A549 (cell line): ENCODE data around the gene GRM7. TPM values are rescaled to one million over a fixed set of nuclear protein-coding genes. Genes with fewer than 3 reads are reported as not detected.

Experiments used
- ATAC-seq, 2 experiments: fragments of 200-7000 bp in 1 of 2; fragments of >200 bp in 1 of 2; cut with Nextera tagmentation in 1 of 2; cut with Tn5 transposase in 1 of 2; 3 replicates each; pipeline versions ENCODE4 v1.8.0 to v1.9.1; 2018 to 2020; ENCODE audit warnings: mild to moderate bottlenecking in 1 of 2, moderate library complexity in 1 of 2
- CTCF ChIA-PET: fragments of 300-600 bp; sonication (Branson Sonifier 250); formaldehyde crosslinking; extraction: SDS; loops from one replicate; lab custom pipeline; 2021; ENCODE audit warnings: antibody characterized with exemption, inconsistent platforms; lab: Yijun Ruan, JAX
- POLR2A ChIA-PET: fragments of 350-600 bp; formaldehyde crosslinking; extraction: SDS; loops from one replicate; lab custom pipeline; 2021; ENCODE audit warnings: antibody characterized with exemption, inconsistent platforms; lab: Yijun Ruan, JAX
- DNase-seq, 2 experiments: peaks; one replicate each; pipeline versions ENCODE4 v3.0.0 to v3.0.0-alpha.2; 2011 to 2016; ENCODE audit warnings: low read depth in 1 of 2, low spot score in 1 of 2
- FAIRE-seq: peaks from 2 replicates; lab custom pipeline; 2011; peaks lifted over from hg19 to GRCh38; lab: Jason Lieb, UNC
- H3K27ac ChIP-seq, 2 experiments: fragments of >200 bp; sonication (Bioruptor Twin); formaldehyde crosslinking; 3 replicates each; pipeline ENCODE4 v1.5.1; 2016 to 2017
- H3K4me1 ChIP-seq: fragments of >200 bp; sonication (Bioruptor Twin); formaldehyde crosslinking; 3 replicates; pipeline ENCODE4 v1.6.1; 2016
- H3K4me2 ChIP-seq: fragments of >200 bp; sonication (Bioruptor Twin); formaldehyde crosslinking; 3 replicates; pipeline ENCODE4 v1.6.1; 2016
- H3K4me3 ChIP-seq: fragments of >200 bp; sonication (Bioruptor Twin); formaldehyde crosslinking; 3 replicates; pipeline ENCODE4 v1.5.1; 2016
- H3K9me3 ChIP-seq: fragments of >200 bp; sonication (Bioruptor Twin); formaldehyde crosslinking; 3 replicates; pipeline ENCODE4 v1.6.1; 2016
- BHLHE40 ChIP-seq: IDR thresholded peaks from 2 replicates; pipeline ENCODE4 v1.6.1; 2012; ENCODE audit warnings: low read depth, low read length, inconsistent platforms
- CBX2 ChIP-seq: fragments of 200-600 bp; sonication (generic); IDR thresholded peaks from 2 replicates; pipeline ENCODE4 v1.6.1; 2016; ENCODE audit warnings: low read depth, mild to moderate bottlenecking, borderline replicate concordance
- CBX8 ChIP-seq: fragments of 200-600 bp; sonication (generic); IDR thresholded peaks from 2 replicates; pipeline ENCODE4 v1.6.1; 2016
- EHF ChIP-seq: fragments of 250-450 bp; sonication (Bioruptor Pico); IDR thresholded peaks from 2 replicates; pipeline ENCODE4 v1.5.0; 2020; ENCODE audit warnings: mild to moderate bottlenecking
- EP300 ChIP-seq, 2 experiments: fragments of >200 bp; sonication (Bioruptor Twin); formaldehyde crosslinking; IDR thresholded peaks; 2 replicates in 1 of 2; 3 replicates in 1 of 2; pipeline ENCODE4 v1.6.1; 2016 to 2017
- ESRRA ChIP-seq: fragments of 150-350 bp; IDR thresholded peaks from 2 replicates; pipeline ENCODE4 v1.6.1; 2014; ENCODE audit warnings: mild to moderate bottlenecking, low read length, borderline replicate concordance
- FOSB ChIP-seq: fragments of 250-450 bp; sonication (Bioruptor Pico); IDR thresholded peaks from 2 replicates; pipeline ENCODE4 v1.5.0; 2020; ENCODE audit warnings: mild to moderate bottlenecking, moderate library complexity
- HOXB13 ChIP-seq: fragments of 250-450 bp; sonication (Bioruptor Pico); IDR thresholded peaks from 2 replicates; pipeline ENCODE4 v1.5.0; 2020; ENCODE audit warnings: low read depth, mild to moderate bottlenecking, moderate library complexity
- HOXB5 ChIP-seq: fragments of 250-450 bp; sonication (Bioruptor Pico); IDR thresholded peaks from 2 replicates; pipeline ENCODE4 v1.5.0; 2020; ENCODE audit warnings: mild to moderate bottlenecking, moderate library complexity
- JUNB ChIP-seq: fragments of >200 bp; sonication (Bioruptor Twin); formaldehyde crosslinking; IDR thresholded peaks from 2 replicates; pipeline ENCODE4 v1.6.1; 2016
- KDM1A ChIP-seq: fragments of 200-600 bp; sonication (generic); IDR thresholded peaks from 2 replicates; pipeline ENCODE4 v1.6.1; 2016; ENCODE audit warnings: low read depth, mild to moderate bottlenecking
- MAZ ChIP-seq: fragments of 150-350 bp; IDR thresholded peaks from 2 replicates; pipeline ENCODE4 v1.6.1; 2014; ENCODE audit warnings: antibody characterized with exemption, low read depth, low read length, borderline replicate concordance
- NPAS2 ChIP-seq: fragments of 250-450 bp; sonication (Bioruptor Pico); IDR thresholded peaks from 2 replicates; pipeline ENCODE4 v1.8.0; 2022; ENCODE audit warnings: mild to moderate bottlenecking, moderate library complexity, borderline replicate concordance
- NR3C1 ChIP-seq: fragments of >200 bp; sonication (Bioruptor Twin); formaldehyde crosslinking; IDR thresholded peaks from 3 replicates; pipeline ENCODE4 v1.6.1; 2017
- POLR2AphosphoS2 ChIP-seq: conservative IDR thresholded peaks from 2 replicates; pipeline ENCODE4 v1.6.1; 2012; ENCODE audit warnings: low read length, improper control_type of control experiment, inconsistent platforms
- RAD21 ChIP-seq, 2 experiments: fragments of >200 bp in 1 of 2; sonication (Bioruptor Twin) in 1 of 2; formaldehyde crosslinking in 1 of 2; IDR thresholded peaks in 1 of 2; conservative IDR thresholded peaks in 1 of 2; 2 replicates in 1 of 2; 3 replicates in 1 of 2; pipeline ENCODE4 v1.6.1; 2012 to 2018; ENCODE audit warnings: inconsistent platforms in 1 of 2
- RARB ChIP-seq: fragments of 250-450 bp; sonication (Bioruptor Pico); IDR thresholded peaks from 2 replicates; pipeline ENCODE4 v1.8.0; 2021; ENCODE audit warnings: mild to moderate bottlenecking, moderate library complexity
- RNF2 ChIP-seq: fragments of 200-600 bp; sonication (generic); IDR thresholded peaks from 2 replicates; pipeline ENCODE4 v1.6.1; 2016; ENCODE audit warnings: low read depth, mild to moderate bottlenecking, antibody characterized with exemption, moderate library complexity, borderline replicate concordance
- SMC3 ChIP-seq: fragments of >200 bp; sonication (Bioruptor Twin); formaldehyde crosslinking; IDR thresholded peaks from 3 replicates; pipeline ENCODE4 v1.6.1; 2018; ENCODE audit warnings: inconsistent platforms
- SREBF2 ChIP-seq: fragments of 450-650 bp; IDR thresholded peaks from 2 replicates; pipeline ENCODE4 v1.6.1; 2014; ENCODE audit warnings: mild to moderate bottlenecking, moderate library complexity
- TP53 ChIP-seq: fragments of 250-450 bp; sonication (Bioruptor Pico); IDR thresholded peaks from 2 replicates; pipeline ENCODE4 v1.5.0; 2021; ENCODE audit warnings: mild to moderate bottlenecking, moderate library complexity
- ZNF302 ChIP-seq: fragments of 250-450 bp; sonication (Bioruptor Pico); IDR thresholded peaks from 2 replicates; pipeline ENCODE4 v1.9.0; 2021; ENCODE audit warnings: inconsistent platforms, mild to moderate bottlenecking, moderate library complexity
- ZSCAN20 ChIP-seq: fragments of 250-450 bp; sonication (Bioruptor Pico); IDR thresholded peaks from 2 replicates; pipeline ENCODE4 v1.8.0; 2022; ENCODE audit warnings: mild to moderate bottlenecking, moderate library complexity
- WGBS: methylation state at CpG from one replicate; pipeline ENCODE4 v1.1.6; 2017; ENCODE audit errors: missing lambda C conversion rate; 5-methylcytosine and 5-hydroxymethylcytosine counted together
- polyA plus RNA-seq, 4 experiments: library from polyadenylated mRNA; depleted of rRNA in 3 of 4; stranded (reverse); fragments of >200 nt; fragmentation: RNase III in 1 of 4; extraction: RNeasy Plus Mini Kit Qiagen cat#74134 plus additional on column Dnase treatment in 1 of 4; gene quantifications; 2 replicates in 3 of 4; 3 replicates in 1 of 4; pipeline ENCODE4 v1.2.3, GENCODE V29; 2011 to 2017
- TF ChIP-seq, protein P1 (sequence below): fragments of >200 bp; sonication (Bioruptor Twin); formaldehyde crosslinking; IDR thresholded peaks from 3 replicates; pipeline ENCODE4 v1.5.1; 2016
- TF ChIP-seq, protein P2 (sequence below): fragments of 450-650 bp; IDR thresholded peaks from 2 replicates; pipeline ENCODE4 v1.6.1; 2014; ENCODE audit warnings: antibody characterized with exemption
- TF ChIP-seq, protein P3 (sequence below): IDR thresholded peaks from 2 replicates; pipeline ENCODE4 v1.6.1; 2012

Gene GRM7
- polyA plus RNA-seq, 2 of the 4 experiments (the other 2 are of a cell fraction), result not detected

DNA sequence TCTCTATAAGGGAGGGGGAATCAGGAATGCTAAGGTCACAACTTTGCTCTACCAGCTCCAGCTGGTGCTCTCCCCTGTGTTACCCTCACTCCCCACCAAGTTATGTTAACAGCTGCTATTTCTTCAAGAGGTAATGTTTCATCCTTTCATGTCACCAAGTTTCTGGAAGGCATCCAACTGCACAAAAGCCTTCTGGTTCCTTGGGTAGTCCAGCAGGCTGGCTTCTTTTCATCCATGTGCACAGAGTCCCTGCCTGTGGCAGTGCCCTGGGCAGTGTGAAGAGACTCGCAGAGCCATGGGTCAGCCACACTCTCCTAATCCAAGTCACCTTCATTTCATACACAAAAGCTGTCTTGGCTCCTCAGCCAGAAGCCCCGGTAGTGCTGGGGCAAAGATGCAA lies 903.2 kb downstream of the GRM7 start:
- ATAC-seq (no peak), DNase-seq (no peak), FAIRE-seq (no peak)
- POLR2A ChIA-PET, result no interaction called here
- Histone ChIP-seq H3K4me1 (no peaks in the 10 kb centered on the region), H3K27ac (no peak overlapping the region), H3K9me3 (no peaks in the 10 kb centered on the region), H3K4me2 (no peak overlapping the region), H3K4me3 (no peak overlapping the region)
- TF ChIP-seq RAD21 (conservative IDR thresholded peaks at IDR 0.05 in 1 of 2, IDR thresholded peaks at IDR 0.05 in 1 of 2) (no peak), ZSCAN20 (CRISPR knock-in tag) (no peak), SMC3 (no peak), FOSB (CRISPR knock-in tag) (no peak), MAZ (no peak), JUNB (no peak), HOXB5 (CRISPR knock-in tag) (no peak), ESRRA (no peak), KDM1A (no peak), EHF (CRISPR knock-in tag) (no peak), RNF2 (no peak), EP300 (IDR thresholded peaks at IDR 0.05) (no peak)
- TF ChIP-seq, protein P1, sequence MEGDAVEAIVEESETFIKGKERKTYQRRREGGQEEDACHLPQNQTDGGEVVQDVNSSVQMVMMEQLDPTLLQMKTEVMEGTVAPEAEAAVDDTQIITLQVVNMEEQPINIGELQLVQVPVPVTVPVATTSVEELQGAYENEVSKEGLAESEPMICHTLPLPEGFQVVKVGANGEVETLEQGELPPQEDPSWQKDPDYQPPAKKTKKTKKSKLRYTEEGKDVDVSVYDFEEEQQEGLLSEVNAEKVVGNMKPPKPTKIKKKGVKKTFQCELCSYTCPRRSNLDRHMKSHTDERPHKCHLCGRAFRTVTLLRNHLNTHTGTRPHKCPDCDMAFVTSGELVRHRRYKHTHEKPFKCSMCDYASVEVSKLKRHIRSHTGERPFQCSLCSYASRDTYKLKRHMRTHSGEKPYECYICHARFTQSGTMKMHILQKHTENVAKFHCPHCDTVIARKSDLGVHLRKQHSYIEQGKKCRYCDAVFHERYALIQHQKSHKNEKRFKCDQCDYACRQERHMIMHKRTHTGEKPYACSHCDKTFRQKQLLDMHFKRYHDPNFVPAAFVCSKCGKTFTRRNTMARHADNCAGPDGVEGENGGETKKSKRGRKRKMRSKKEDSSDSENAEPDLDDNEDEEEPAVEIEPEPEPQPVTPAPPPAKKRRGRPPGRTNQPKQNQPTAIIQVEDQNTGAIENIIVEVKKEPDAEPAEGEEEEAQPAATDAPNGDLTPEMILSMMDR, result no peak
- TF ChIP-seq, protein P2, sequence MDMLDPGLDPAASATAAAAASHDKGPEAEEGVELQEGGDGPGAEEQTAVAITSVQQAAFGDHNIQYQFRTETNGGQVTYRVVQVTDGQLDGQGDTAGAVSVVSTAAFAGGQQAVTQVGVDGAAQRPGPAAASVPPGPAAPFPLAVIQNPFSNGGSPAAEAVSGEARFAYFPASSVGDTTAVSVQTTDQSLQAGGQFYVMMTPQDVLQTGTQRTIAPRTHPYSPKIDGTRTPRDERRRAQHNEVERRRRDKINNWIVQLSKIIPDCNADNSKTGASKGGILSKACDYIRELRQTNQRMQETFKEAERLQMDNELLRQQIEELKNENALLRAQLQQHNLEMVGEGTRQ, result no peak
- TF ChIP-seq, protein P3, sequence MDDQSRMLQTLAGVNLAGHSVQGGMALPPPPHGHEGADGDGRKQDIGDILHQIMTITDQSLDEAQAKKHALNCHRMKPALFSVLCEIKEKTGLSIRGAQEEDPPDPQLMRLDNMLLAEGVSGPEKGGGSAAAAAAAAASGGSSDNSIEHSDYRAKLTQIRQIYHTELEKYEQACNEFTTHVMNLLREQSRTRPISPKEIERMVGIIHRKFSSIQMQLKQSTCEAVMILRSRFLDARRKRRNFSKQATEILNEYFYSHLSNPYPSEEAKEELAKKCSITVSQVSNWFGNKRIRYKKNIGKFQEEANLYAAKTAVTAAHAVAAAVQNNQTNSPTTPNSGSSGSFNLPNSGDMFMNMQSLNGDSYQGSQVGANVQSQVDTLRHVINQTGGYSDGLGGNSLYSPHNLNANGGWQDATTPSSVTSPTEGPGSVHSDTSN, result no peak
- 3% methylated on average over 2 of the region's 2 CpGs for WGBS
- CTCF ChIA-PET, result no interaction called here

DNA sequence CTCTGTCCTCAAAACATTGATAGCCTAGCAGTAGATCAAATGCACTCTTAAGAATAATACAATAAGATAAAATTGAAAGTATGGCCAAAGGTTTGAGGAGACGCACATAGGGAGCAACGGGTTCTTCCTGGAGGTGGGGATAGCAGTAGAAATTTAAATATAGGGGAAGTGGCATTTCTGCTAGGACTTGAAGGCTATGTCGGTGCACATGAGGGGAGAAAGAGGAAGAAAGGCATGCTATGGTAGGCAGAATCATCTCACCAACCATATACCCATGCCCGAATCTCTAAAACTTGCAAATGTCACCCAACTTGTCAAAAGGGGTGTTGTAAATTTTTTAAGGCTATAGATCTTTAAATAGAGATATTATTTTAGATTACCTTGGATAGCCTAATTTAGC lies 905.6 kb downstream of the GRM7 start:
- no peak overlapping the region for H3K27ac ChIP-seq
- no peaks in the 10 kb centered on the region for H3K9me3 ChIP-seq
- no peak for ATAC-seq
- ChIA-PET CTCF (no interaction called here), POLR2A (no interaction called here)
- H3K4me2 ChIP-seq, result no peak overlapping the region
- WGBS, result 9% methylated on average over 4 of the region's 4 CpGs
- TF ChIP-seq, protein P1, result no peak
- TF ChIP-seq BHLHE40 (no peak), HOXB5 (CRISPR knock-in tag) (no peak), SREBF2 (no peak), NR3C1 (no peak), ZNF302 (CRISPR knock-in tag) (no peak), CBX8 (no peak), POLR2AphosphoS2 (no peak), EP300 (IDR thresholded peaks at IDR 0.05) (no peak), JUNB (no peak), RARB (CRISPR knock-in tag) (no peak), TP53 (no peak), CBX2 (no peak), HOXB13 (no peak), NPAS2 (CRISPR knock-in tag) (no peak)
- no peak overlapping the region for H3K4me3 ChIP-seq
- no peak for FAIRE-seq
- DNase-seq, result no peak
- no peaks in the 10 kb centered on the region for H3K4me1 ChIP-seq
